Endothelial cell of umbilical vein (primary cell): ENCODE data around the gene PPP1R9B.

Experiments used
- CTCF ChIP-seq, 2 donors: IDR thresholded peaks; 1 replicate in 1 of 2; 2 replicates in 1 of 2; pipeline ENCODE4 v1.5.1; 2011; ENCODE audit warnings: low read length in 2 of 2, mild to moderate bottlenecking in 2 of 2, moderate library complexity in 2 of 2, control low read depth in 1 of 2, inconsistent platforms in 1 of 2, low read depth in 1 of 2; ENCODE audit not compliant: insufficient read depth in 1 of 2; ENCODE audit errors: extremely low read depth in 1 of 2
- EZH2 ChIP-seq: IDR thresholded peaks from 2 replicates; pipeline ENCODE4 v1.6.1; 2012; ENCODE audit warnings: borderline replicate concordance, low read depth, mild to moderate bottlenecking, moderate library complexity, low read length, inconsistent platforms; ENCODE audit not compliant: severe bottlenecking
- FOS ChIP-seq: IDR thresholded peaks from 2 replicates; pipeline ENCODE4 v1.6.1; 2011; ENCODE audit warnings: mild to moderate bottlenecking, low read length, moderate library complexity, borderline replicate concordance; ENCODE audit not compliant: insufficient read depth
- GATA2 ChIP-seq: IDR thresholded peaks from 2 replicates; pipeline ENCODE4 v1.7.0; 2011; ENCODE audit warnings: low read depth, mild to moderate bottlenecking, moderate library complexity, mixed read lengths, low read length; ENCODE audit not compliant: insufficient read length, insufficient read depth
- POLR2A ChIP-seq: IDR thresholded peaks from 2 replicates; pipeline ENCODE4 v1.6.1; 2012; ENCODE audit warnings: low read depth, mild to moderate bottlenecking, control low read depth, low read length
- POLR2AphosphoS5 ChIP-seq: IDR thresholded peaks from 2 replicates; pipeline ENCODE4 v1.6.1; 2012; ENCODE audit warnings: low read depth, mild to moderate bottlenecking, control low read depth, low read length, moderate library complexity; ENCODE audit not compliant: insufficient read depth

DNA sequence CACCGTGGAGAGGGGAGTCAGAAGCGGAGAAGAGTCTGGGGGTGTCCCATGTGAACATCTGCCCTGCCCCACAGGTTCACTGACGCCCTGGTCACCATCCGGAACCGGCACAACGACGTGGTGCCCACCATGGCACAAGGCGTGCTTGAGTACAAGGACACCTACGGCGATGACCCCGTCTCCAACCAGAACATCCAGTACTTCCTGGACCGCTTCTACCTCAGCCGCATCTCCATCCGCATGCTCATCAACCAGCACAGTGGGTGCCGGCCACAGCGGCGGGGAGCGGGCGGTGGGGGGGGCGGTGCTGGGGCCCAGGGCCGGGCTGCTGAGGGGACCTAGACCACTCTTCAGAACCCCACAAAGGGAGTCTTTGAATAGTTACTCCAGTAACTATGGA is 44.7 kb downstream of the PPP1R9B start:
- TF ChIP-seq POLR2A (no peak), CTCF (IDR thresholded peaks at IDR 0.05; ENCODE audit: extremely low read depth in 1 of 2, insufficient read depth in 1 of 2, low read depth in 1 of 2, low read length in 2 of 2) (no peak), POLR2AphosphoS5 (no peak), GATA2 (no peak), EZH2 (no peak), FOS (no peak)
